Smooth muscle cell (in vitro differentiated cells): ENCODE results near the gene TOMM5. TPM values are rescaled to one million over a fixed set of nuclear protein-coding genes. Genes with fewer than 3 reads are reported as not detected.

ENCODE experiments used
- DNase-seq: peaks from one replicate; lab custom pipeline; 2025; ENCODE audit not compliant: unreplicated experiment; lab: John Stamatoyannopoulos, UW
- H2AFZ ChIP-seq: fragments of 200-600 bp; sonication (generic); 2 replicates; pipeline ENCODE4 v1.6.0; 2016; ENCODE audit warnings: antibody characterized with exemption, low read depth, mild to moderate bottlenecking
- H3F3A ChIP-seq: fragments of 200-600 bp; sonication (generic); 2 replicates; pipeline ENCODE4 v1.6.0; 2017; ENCODE audit warnings: antibody characterized with exemption, low read depth
- H3K27ac ChIP-seq: fragments of 200-600 bp; sonication (generic); 2 replicates; pipeline ENCODE4 v1.5.1; 2016; ENCODE audit warnings: low read depth, mild to moderate bottlenecking
- H3K27me3 ChIP-seq: fragments of 200-600 bp; sonication (generic); 2 replicates; pipeline ENCODE4 v1.6.1; 2016; ENCODE audit warnings: low read depth, mild to moderate bottlenecking
- H3K36me3 ChIP-seq: fragments of 200-600 bp; sonication (generic); 2 replicates; pipeline ENCODE4 v1.5.1; 2016; ENCODE audit warnings: low read depth
- H3K4me1 ChIP-seq: fragments of 200-600 bp; sonication (generic); 2 replicates; pipeline ENCODE4 v1.5.1; 2016; ENCODE audit warnings: low read depth
- H3K4me2 ChIP-seq: fragments of 200-600 bp; sonication (generic); 2 replicates; pipeline ENCODE4 v1.6.0; 2016; ENCODE audit warnings: mild to moderate bottlenecking
- H3K4me3 ChIP-seq: fragments of 200-600 bp; sonication (generic); 2 replicates; pipeline ENCODE4 v1.5.1; 2016; ENCODE audit warnings: mild to moderate bottlenecking
- H3K79me2 ChIP-seq: fragments of 200-600 bp; sonication (generic); 2 replicates; pipeline ENCODE4 v1.6.0; 2016; ENCODE audit warnings: low read depth, mild to moderate bottlenecking
- H3K9ac ChIP-seq: fragments of 200-600 bp; sonication (generic); 2 replicates; pipeline ENCODE4 v1.6.0; 2016; ENCODE audit warnings: low read depth
- H3K9me3 ChIP-seq: fragments of 200-600 bp; sonication (generic); replicated peaks from 2 replicates; pipeline ENCODE4 v1.5.1; 2016; ENCODE audit warnings: low read depth
- H4K20me1 ChIP-seq: fragments of 200-600 bp; sonication (generic); 2 replicates; pipeline ENCODE4 v1.6.0; 2016; ENCODE audit warnings: low read depth
- CTCF ChIP-seq: fragments of 200-600 bp; sonication (generic); IDR thresholded peaks from 2 replicates; pipeline ENCODE4 v1.5.1; 2017; ENCODE audit warnings: borderline replicate concordance, mild to moderate bottlenecking, antibody characterized with exemption; ENCODE audit not compliant: insufficient read depth, poor library complexity, severe bottlenecking
- WGBS: methylation state at CpG from one replicate; pipeline ENCODE4 v1.1.7; 2016; ENCODE audit warnings: low lambda C conversion rate; 5-methylcytosine and 5-hydroxymethylcytosine counted together
- polyA plus RNA-seq: library from polyadenylated mRNA; unstranded; fragments of >200 nt; fragmentation: Nextera tagmentation; extraction: Ambion mirVana; gene quantifications from 2 replicates; pipeline ENCODE4 v1.2.1, GENCODE V29; 2016
- total RNA-seq: library from RNA; depleted of rRNA; stranded (reverse); fragments of >200 nt; gene quantifications from 2 replicates; pipeline ENCODE4 v1.2.3, GENCODE V29; 2014

Gene TOMM5
- total and polyA plus RNA-seq, 2 experiments from 2014 or later, result 194 to 296 TPM

- Histone ChIP-seq H3K36me3 (no peaks in the 10 kb centered on the region), H3K4me2 (no peak overlapping the region), H3K9me3 (no peaks in the 10 kb centered on the region), H2AFZ (no peak overlapping the region), H3K4me1 (no peaks in the 10 kb centered on the region), H3K9ac (no peak overlapping the region), H3F3A (no peaks in the 10 kb centered on the region), H3K27ac (no peak overlapping the region), H4K20me1 (no peaks in the 10 kb centered on the region), H3K27me3 (peaks cover 30% of the 10 kb centered on the region), H3K79me2 (no peaks in the 10 kb centered on the region), H3K4me3 (no peak overlapping the region)
- TF ChIP-seq CTCF, result no peak
- no peak for DNase-seq
- 75% methylated on average over 4 of the region's 4 CpGs for WGBS
Measured at GRCh38 chr9:37639109-37639762, 46.8 kb upstream of the TOMM5 start.

GRCh38 chr9:37636511-37637448 is 44.4 kb upstream of the TOMM5 start:
- H3K27me3 ChIP-seq, result peaks cover 6% of the 10 kb centered on the region
- no peak overlapping the region for H3K4me2 ChIP-seq
- no peaks in the 10 kb centered on the region for H3K36me3 ChIP-seq
- H3K79me2 ChIP-seq, result no peaks in the 10 kb centered on the region
- no peak overlapping the region for H3K27ac ChIP-seq
- no peak overlapping the region for H3K9ac ChIP-seq
- H4K20me1 ChIP-seq, result no peaks in the 10 kb centered on the region
- H3K9me3 ChIP-seq, result no peaks in the 10 kb centered on the region
- TF ChIP-seq CTCF, result no peak
- H3K4me3 ChIP-seq, result no peak overlapping the region
- DNase-seq, result no peak
- 96% methylated on average over 39 of the region's 39 CpGs for WGBS
- H2AFZ ChIP-seq, result no peak overlapping the region
- no peaks in the 10 kb centered on the region for H3F3A ChIP-seq
- no peaks in the 10 kb centered on the region for H3K4me1 ChIP-seq

- no peak for TF ChIP-seq CTCF
- H3K27ac ChIP-seq, result no peak overlapping the region
- no peaks in the 10 kb centered on the region for H3F3A ChIP-seq
- H3K9me3 ChIP-seq, result no peaks in the 10 kb centered on the region
- no peaks in the 10 kb centered on the region for H3K36me3 ChIP-seq
- no peak overlapping the region for H3K4me3 ChIP-seq
- H2AFZ ChIP-seq, result no peak overlapping the region
- H3K79me2 ChIP-seq, result no peaks in the 10 kb centered on the region
- no peaks in the 10 kb centered on the region for H4K20me1 ChIP-seq
- H3K4me1 ChIP-seq, result no peaks in the 10 kb centered on the region
- no peak for DNase-seq
- no peaks in the 10 kb centered on the region for H3K27me3 ChIP-seq
- no peak overlapping the region for H3K4me2 ChIP-seq
- no peak overlapping the region for H3K9ac ChIP-seq
- WGBS, result 93% methylated on average over 16 of the region's 16 CpGs
Measured at GRCh38 chr9:37635808-37636207, 43.4 kb upstream of the TOMM5 start.
